ENCODE data around the gene MED12L. TPM values are rescaled to one million over a fixed set of nuclear protein-coding genes. Genes with fewer than 3 reads are reported as not detected.

The MED12L gene
- total and polyA plus RNA-seq, 4 experiments from 2014 or later, result 0.35 to 0.78 TPM; not detected in 2

GRCh38 chr3:151248772-151249337 is 163.4 kb downstream of the MED12L start:
- Histone ChIP-seq H3K27me3 (ENCODE audit: insufficient read depth, low read length) (no peaks in the 10 kb centered on the region), H3K4me3 (ENCODE audit: low read length in 2 of 2) (no peak overlapping the region), H3K4me1 (ENCODE audit: insufficient read depth, low read length) (no peaks in the 10 kb centered on the region), H3K9me3 (ENCODE audit: control insufficient read depth in 1 of 2, low read length in 2 of 2) (no peaks in the 10 kb centered on the region), H3K36me3 (ENCODE audit: insufficient read depth, low read length) (no peaks in the 10 kb centered on the region), H3K27ac (ENCODE audit: low read depth, low read length) (no peak overlapping the region)
- Mint-ChIP-seq H3K9me3 (peaks cover 0 to 2% (median 0%) of the 10 kb centered on the region in 8 donors), H3K4me1 (no peaks in the 10 kb centered on the region), H3K4me3 (no peak overlapping the region), H3K27me3 (peaks cover 0 to 4% of the 10 kb centered on the region in 2 donors), H3K36me3 (no peaks in the 10 kb centered on the region), H3K27ac (no peak overlapping the region)
- ChIA-PET CTCF (ENCODE audit: partially characterized antibody) (no interaction called here), POLR2A (ENCODE audit: partially characterized antibody) (interaction anchor here (1.0 kb wide), 1 partner anchor 15 kb away, joined by 3 read pairs; no protein-coding TSS in a partner anchor)
- intact Hi-C loops (cut with micrococcal nuclease), result no loop called here
- no peak for DNase-seq

DNA sequence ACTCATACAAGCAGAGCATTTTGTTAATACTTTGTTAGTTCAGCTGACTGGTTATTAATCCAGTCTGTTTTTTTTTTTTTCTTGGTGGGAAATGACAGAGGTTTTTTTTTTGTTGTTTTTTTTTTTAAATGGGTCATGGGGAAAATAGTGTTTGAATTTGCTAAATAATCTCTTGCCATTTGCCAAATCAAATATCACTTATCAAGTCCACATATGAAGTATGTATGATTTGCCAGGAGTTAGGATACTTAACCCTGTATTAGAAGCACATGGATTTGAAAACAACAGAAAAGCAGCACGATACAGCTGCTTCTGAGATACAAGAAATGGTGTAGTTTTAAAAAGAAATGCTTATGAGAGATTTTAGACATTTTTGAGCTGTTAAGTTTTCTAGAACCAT is 171.3 kb downstream of the MED12L start:
- no peaks in the 10 kb centered on the region for H3K9me3 ChIP-seq (ENCODE audit: control insufficient read depth in 1 of 2, low read length in 2 of 2)
- Mint-ChIP-seq H3K27me3 (peaks cover 0 to 4% of the 10 kb centered on the region in 2 donors), H3K9me3 (no peaks in the 10 kb centered on the region), H3K4me3 (no peak overlapping the region), H3K36me3 (no peaks in the 10 kb centered on the region), H3K4me1 (no peaks in the 10 kb centered on the region), H3K27ac (no peak overlapping the region)
- H3K4me3 ChIP-seq (ENCODE audit: low read length in 2 of 2), result no peak overlapping the region
- no peak overlapping the region for H3K27ac ChIP-seq (ENCODE audit: low read depth, low read length)
- H3K4me1 ChIP-seq (ENCODE audit: insufficient read depth, low read length), result no peaks in the 10 kb centered on the region
- DNase-seq, result no peak
- POLR2A ChIA-PET (ENCODE audit: partially characterized antibody), result no interaction called here
- no peaks in the 10 kb centered on the region for H3K27me3 ChIP-seq (ENCODE audit: insufficient read depth, low read length)
- CTCF ChIA-PET (ENCODE audit: partially characterized antibody), result interaction anchor here (0.9 to 1.6 kb wide), 5 partner anchors 22 to 31 kb away, joined by 3 to 5 read pairs (median 3); no protein-coding TSS in a partner anchor
- H3K36me3 ChIP-seq (ENCODE audit: insufficient read depth, low read length), result no peaks in the 10 kb centered on the region
- intact Hi-C loops (cut with micrococcal nuclease), result no loop called here

DNA sequence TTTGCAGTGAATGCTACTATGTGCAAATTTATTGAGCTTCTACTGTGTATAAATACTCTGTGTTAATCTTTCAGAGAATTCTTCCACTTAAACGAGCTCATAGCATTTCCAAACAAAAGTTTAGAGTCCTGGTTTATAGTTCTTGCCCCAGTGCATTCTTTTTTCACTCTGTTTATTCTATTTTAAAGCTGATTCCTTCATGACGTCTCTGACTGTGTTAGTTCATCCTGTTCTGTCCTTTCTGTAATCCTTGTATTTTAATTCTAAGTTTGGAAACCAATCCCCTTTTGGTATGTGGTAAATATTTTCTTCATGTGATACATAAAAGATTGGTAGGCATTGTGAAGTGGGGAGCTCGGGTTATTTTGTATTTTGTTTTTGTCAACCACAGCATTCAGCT is 174.2 kb downstream of the MED12L start:
- ChIA-PET POLR2A (ENCODE audit: partially characterized antibody) (no interaction called here), CTCF (ENCODE audit: partially characterized antibody) (interaction anchor here (0.9 to 1.6 kb wide), 4 partner anchors 9 to 92 kb away, joined by 3 to 7 read pairs (median 4); no protein-coding TSS in a partner anchor)
- Histone ChIP-seq H3K27ac (ENCODE audit: low read depth, low read length) (no peak overlapping the region), H3K36me3 (ENCODE audit: insufficient read depth, low read length) (no peaks in the 10 kb centered on the region), H3K4me3 (ENCODE audit: low read length in 2 of 2) (no peak overlapping the region), H3K27me3 (ENCODE audit: insufficient read depth, low read length) (no peaks in the 10 kb centered on the region), H3K4me1 (ENCODE audit: insufficient read depth, low read length) (no peaks in the 10 kb centered on the region), H3K9me3 (ENCODE audit: control insufficient read depth in 1 of 2, low read length in 2 of 2) (no peaks in the 10 kb centered on the region)
- no peaks in the 10 kb centered on the region for H3K4me1 Mint-ChIP-seq
- no peak overlapping the region for H3K4me3 Mint-ChIP-seq
- no peak overlapping the region for H3K27ac Mint-ChIP-seq
- no peak for DNase-seq
- H3K27me3 Mint-ChIP-seq, result peaks cover 0 to 4% of the 10 kb centered on the region in 2 donors
- intact Hi-C loops (cut with micrococcal nuclease), result no loop called here
- no peaks in the 10 kb centered on the region for H3K9me3 Mint-ChIP-seq
- no peaks in the 10 kb centered on the region for H3K36me3 Mint-ChIP-seq

GRCh38 chr3:151262871-151263525 is 177.5 kb downstream of the MED12L start:
- Mint-ChIP-seq H3K9me3 (no peaks in the 10 kb centered on the region), H3K36me3 (no peaks in the 10 kb centered on the region), H3K4me3 (no peak overlapping the region), H3K27me3 (peaks cover 0 to 3% of the 10 kb centered on the region in 2 donors), H3K27ac (no peak overlapping the region), H3K4me1 (peaks cover 0 to 3% (median 0%) of the 10 kb centered on the region in 4 donors)
- CTCF ChIA-PET (ENCODE audit: partially characterized antibody), result interaction anchor here (0.9 to 3.2 kb wide), 4 partner anchors 9 to 95 kb away, joined by 3 to 8 read pairs (median 4); no protein-coding TSS in a partner anchor
- POLR2A ChIA-PET (ENCODE audit: partially characterized antibody), result no interaction called here
- Histone ChIP-seq H3K36me3 (ENCODE audit: insufficient read depth, low read length) (no peaks in the 10 kb centered on the region), H3K4me3 (ENCODE audit: low read length in 2 of 2) (no peak overlapping the region), H3K27me3 (ENCODE audit: insufficient read depth, low read length) (no peaks in the 10 kb centered on the region), H3K27ac (ENCODE audit: low read depth, low read length) (no peak overlapping the region), H3K4me1 (ENCODE audit: insufficient read depth, low read length) (no peaks in the 10 kb centered on the region), H3K9me3 (ENCODE audit: control insufficient read depth in 1 of 2, low read length in 2 of 2) (no peaks in the 10 kb centered on the region)
- intact Hi-C loops (cut with micrococcal nuclease), result no loop called here
- no peak for DNase-seq

DNA sequence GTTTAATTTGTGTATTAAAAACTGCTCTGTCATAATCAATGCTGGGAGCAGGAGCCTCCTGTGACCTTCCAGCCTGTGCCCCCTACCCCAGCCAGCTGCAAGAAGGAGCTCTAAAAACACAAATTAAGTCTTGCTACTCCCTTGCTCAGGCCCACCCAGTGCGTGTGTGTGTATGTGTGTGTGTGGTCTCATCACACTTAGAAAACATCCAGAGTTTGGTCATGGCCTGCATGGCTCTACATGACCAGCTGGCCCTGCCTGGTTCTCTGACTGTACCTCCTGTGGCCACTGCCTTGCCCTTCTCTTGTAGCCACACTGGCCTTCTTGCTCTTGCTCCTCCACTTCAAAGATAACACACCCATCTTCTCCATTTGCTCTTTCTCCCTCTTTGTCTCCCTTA is 179.1 kb downstream of the MED12L start:
- POLR2A ChIA-PET (ENCODE audit: partially characterized antibody), result interaction anchor here (0.9 kb wide), 1 partner anchor 16 kb away, joined by 3 read pairs; no protein-coding TSS in a partner anchor
- H3K27me3 Mint-ChIP-seq, result peaks cover 0 to 2% of the 10 kb centered on the region in 2 donors

GRCh38 chr3:151265166-151265565 is 179.7 kb downstream of the MED12L start:
- H3K9me3 Mint-ChIP-seq, result no peaks in the 10 kb centered on the region
- no peak overlapping the region for H3K4me3 Mint-ChIP-seq
- no peaks in the 10 kb centered on the region for H3K36me3 Mint-ChIP-seq
- no peak overlapping the region for H3K27ac ChIP-seq (ENCODE audit: low read depth, low read length)
- no peaks in the 10 kb centered on the region for H3K36me3 ChIP-seq (ENCODE audit: insufficient read depth, low read length)
- ChIA-PET CTCF (ENCODE audit: partially characterized antibody) (interaction anchor here (1.2 to 3.2 kb wide), 4 partner anchors 15 to 38 kb away, joined by 3 to 8 read pairs (median 4); no protein-coding TSS in a partner anchor), POLR2A (ENCODE audit: partially characterized antibody) (no interaction called here)
- H3K27ac Mint-ChIP-seq, result no peak overlapping the region
- no peaks in the 10 kb centered on the region for H3K27me3 ChIP-seq (ENCODE audit: insufficient read depth, low read length)
- H3K4me3 ChIP-seq (ENCODE audit: low read length in 2 of 2), result no peak overlapping the region
- H3K27me3 Mint-ChIP-seq, result peaks cover 0 to 1% of the 10 kb centered on the region in 2 donors
- DNase-seq, result no peak
- H3K4me1 Mint-ChIP-seq, result peaks cover 10 to 25% (median 12%) of the 10 kb centered on the region in 4 donors
- intact Hi-C loops (cut with micrococcal nuclease), result no loop called here
- peaks cover 10% of the 10 kb centered on the region for H3K4me1 ChIP-seq (ENCODE audit: insufficient read depth, low read length)
- H3K9me3 ChIP-seq (ENCODE audit: control insufficient read depth in 1 of 2, low read length in 2 of 2), result no peaks in the 10 kb centered on the region

More for the DNA sequence above, 179.1 kb downstream of the MED12L start:
- intact Hi-C loops (cut with micrococcal nuclease), result no loop called here
- H3K9me3 Mint-ChIP-seq, result no peaks in the 10 kb centered on the region
- H3K27ac Mint-ChIP-seq, result no peak overlapping the region
- Histone ChIP-seq H3K27ac (ENCODE audit: low read depth, low read length) (no peak overlapping the region), H3K4me3 (ENCODE audit: low read length in 2 of 2) (no peak overlapping the region), H3K36me3 (ENCODE audit: insufficient read depth, low read length) (no peaks in the 10 kb centered on the region), H3K9me3 (ENCODE audit: control insufficient read depth in 1 of 2, low read length in 2 of 2) (no peaks in the 10 kb centered on the region), H3K27me3 (ENCODE audit: insufficient read depth, low read length) (no peaks in the 10 kb centered on the region), H3K4me1 (ENCODE audit: insufficient read depth, low read length) (peaks cover 10% of the 10 kb centered on the region)
- H3K36me3 Mint-ChIP-seq, result no peaks in the 10 kb centered on the region
- no peak for DNase-seq
- peaks cover 8 to 19% (median 10%) of the 10 kb centered on the region in 4 donors for H3K4me1 Mint-ChIP-seq
- CTCF ChIA-PET (ENCODE audit: partially characterized antibody), result interaction anchor here (1.2 to 3.2 kb wide), 3 partner anchors 30 to 38 kb away, joined by 3 to 8 read pairs (median 4); no protein-coding TSS in a partner anchor
- H3K4me3 Mint-ChIP-seq, result no peak overlapping the region

- H3K36me3 Mint-ChIP-seq, result no peaks in the 10 kb centered on the region
- peaks cover 10 to 25% (median 13%) of the 10 kb centered on the region in 4 donors for H3K4me1 Mint-ChIP-seq
- no peak overlapping the region for H3K27ac Mint-ChIP-seq
- Histone ChIP-seq H3K36me3 (ENCODE audit: insufficient read depth, low read length) (no peaks in the 10 kb centered on the region), H3K27ac (ENCODE audit: low read depth, low read length) (no peak overlapping the region), H3K4me3 (ENCODE audit: low read length in 2 of 2) (no peak overlapping the region), H3K9me3 (ENCODE audit: control insufficient read depth in 1 of 2, low read length in 2 of 2) (no peaks in the 10 kb centered on the region), H3K27me3 (ENCODE audit: insufficient read depth, low read length) (no peaks in the 10 kb centered on the region), H3K4me1 (ENCODE audit: insufficient read depth, low read length) (peaks cover 10% of the 10 kb centered on the region)
- intact Hi-C loops (cut with micrococcal nuclease), result no loop called here
- H3K9me3 Mint-ChIP-seq, result no peaks in the 10 kb centered on the region
- ChIA-PET POLR2A (ENCODE audit: partially characterized antibody) (no interaction called here), CTCF (ENCODE audit: partially characterized antibody) (interaction anchor here (1.7 to 2.7 kb wide), 2 partner anchors 15 to 38 kb away, joined by 5 to 16 read pairs; no protein-coding TSS in a partner anchor)
- no peak for DNase-seq
- H3K27me3 Mint-ChIP-seq, result peaks cover 0 to 1% of the 10 kb centered on the region in 2 donors
- no peak overlapping the region for H3K4me3 Mint-ChIP-seq
These were observed 180.4 kb downstream of the MED12L start for GRCh38 chr3:151265866-151266265.

Measured in CD4-positive, alpha-beta memory T cell (primary cell).